GM18907 (cell line): ENCODE data around the gene ZNF267.
"Not testable (repeated sequence)": the region's sequence is repeated elsewhere in the genome, so short reads cannot be mapped to it uniquely, and the experiment has no call there.

ENCODE experiments used
- ATAC-seq: cut with Tn5 transposase; IDR thresholded peaks from one replicate; pipeline ENCODE4 v1.9.1; 2021; ENCODE audit warnings: mild to moderate bottlenecking, moderate library complexity; ENCODE audit not compliant: unreplicated experiment

Gene ZNF267

DNA sequence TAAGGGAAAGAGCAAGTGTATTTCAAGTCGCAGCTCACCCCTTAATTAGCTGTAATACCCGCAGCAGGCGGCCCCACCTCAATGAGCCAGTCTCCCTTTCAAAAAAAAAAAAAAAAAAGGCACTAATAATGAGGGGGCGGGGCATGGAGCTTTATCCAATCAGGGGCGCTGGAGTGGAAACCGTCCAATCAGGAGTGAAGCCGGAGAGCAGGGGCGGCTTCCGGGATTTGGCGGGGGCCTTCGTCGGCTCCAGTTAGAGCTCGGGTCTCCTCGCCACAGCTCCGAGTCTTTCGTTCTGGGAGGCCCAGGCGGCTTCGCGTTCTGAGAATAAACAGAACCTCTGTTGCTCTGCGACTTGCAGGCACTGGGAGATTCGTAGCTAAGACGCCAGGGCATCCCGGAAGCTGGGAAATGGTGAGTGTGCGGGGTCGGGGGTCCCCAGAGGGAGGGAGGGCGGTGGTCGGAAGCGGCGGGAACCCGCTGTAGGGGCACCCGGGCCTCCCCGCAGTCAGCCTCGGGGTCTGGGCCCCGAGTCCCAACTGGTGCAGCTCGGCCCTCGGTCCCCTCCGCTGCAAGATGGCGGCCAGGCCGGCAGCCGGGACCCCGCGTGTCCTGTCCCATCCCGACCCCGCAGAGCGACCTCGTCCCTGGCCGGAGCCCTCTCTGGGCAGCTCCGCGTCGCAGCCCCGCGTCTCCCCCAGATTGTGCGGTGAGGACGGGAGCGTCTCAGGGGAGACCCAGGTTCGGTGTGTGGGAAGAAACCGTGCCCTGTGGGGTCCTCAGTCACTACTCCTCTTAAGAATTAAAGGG, at the start of gene ZNF267:
ZNF267 (plus strand) TSS at position 252 of the 810 bp plus-strand sequence; CDS start at position 412, 160 bp downstream.
- peak; percentile 52 for ATAC-seq

GRCh38 chr16:31833047-31833446, 40.6 kb upstream of the ZNF267 start:
- ATAC-seq = no peak

DNA sequence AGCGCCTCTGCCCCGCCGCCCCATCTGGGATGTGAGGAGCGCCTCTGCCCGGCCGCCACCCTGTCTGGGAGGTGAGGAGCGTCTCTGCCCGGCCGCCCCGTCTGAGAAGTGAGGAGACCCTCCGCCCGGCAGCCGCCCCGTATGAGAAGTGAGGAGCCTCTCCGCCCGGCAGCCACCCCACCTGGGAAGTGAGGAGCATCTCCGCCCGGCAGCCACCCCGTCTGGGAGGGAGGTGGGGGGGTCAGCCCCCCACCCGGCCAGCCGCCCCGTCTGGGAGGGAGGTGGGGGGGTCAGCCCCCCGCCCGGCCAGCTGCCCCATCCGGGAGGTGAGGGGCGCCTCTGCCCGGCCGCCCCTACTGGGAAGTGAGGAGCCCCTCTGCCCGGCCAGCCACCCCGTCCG, 37.2 kb upstream of the ZNF267 start:
- not testable (repeated sequence) for ATAC-seq

DNA sequence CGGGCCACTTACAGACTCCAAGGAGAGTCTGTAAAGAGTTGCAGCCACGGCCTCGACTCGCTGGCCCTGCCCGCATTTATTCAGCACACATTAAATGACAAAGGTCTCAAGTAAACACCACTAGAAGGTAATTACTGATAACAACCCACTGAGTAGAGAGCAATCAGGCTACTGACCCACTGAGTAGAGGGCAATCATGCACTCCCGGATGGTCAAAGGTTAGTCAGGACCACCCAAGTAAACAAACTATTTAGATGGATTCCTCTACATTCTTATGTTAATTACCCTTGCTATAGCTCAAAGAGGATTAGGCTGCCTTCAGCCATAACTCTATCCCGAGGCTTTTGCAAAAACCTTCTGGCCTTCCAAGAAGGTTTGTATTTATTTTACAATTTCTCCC, 30.7 kb upstream of the ZNF267 start:
- ATAC-seq = no peak

DNA sequence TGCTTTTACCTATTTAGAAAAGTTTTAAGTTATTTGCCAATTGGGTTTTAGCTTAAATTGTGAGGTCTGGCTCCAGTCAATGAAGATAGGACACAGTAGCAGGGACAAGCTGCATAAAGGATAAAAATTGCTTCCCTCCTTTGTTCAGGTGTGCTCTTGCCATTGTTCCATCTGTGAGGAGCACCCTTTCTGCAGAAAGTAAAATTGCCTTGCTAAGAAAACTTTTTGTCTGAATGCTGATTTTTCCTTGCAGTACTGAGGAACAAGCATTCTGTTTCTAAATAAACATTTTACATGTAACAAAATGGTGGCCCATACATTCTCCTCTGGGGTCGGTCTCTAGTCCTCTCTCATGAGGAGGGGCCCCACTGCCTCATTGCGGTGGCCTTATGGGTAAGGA, 25.0 kb upstream of the ZNF267 start:
- not testable (repeated sequence) for ATAC-seq

DNA sequence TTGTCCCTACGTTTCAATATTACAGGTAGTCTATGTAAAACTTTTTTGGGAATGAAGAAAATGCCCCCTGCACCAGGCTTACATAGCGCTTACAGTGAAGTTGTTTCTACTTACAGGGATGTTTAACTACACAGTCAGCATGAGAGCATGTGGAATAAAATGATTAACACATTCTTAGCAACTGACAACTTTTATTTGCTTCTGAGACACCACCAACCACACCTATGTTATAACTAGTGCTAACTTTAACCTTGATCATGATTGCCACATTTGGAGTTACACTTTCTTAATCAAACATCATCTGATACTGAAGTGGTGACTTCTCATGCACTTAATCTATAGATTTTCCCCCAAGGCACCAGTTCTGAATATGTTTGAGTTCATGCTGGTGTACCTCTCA, 20.3 kb upstream of the ZNF267 start:
- no peak for ATAC-seq

- no peak for ATAC-seq
Measured at GRCh38 chr16:31860508-31860907, 13.1 kb upstream of the ZNF267 start.

GRCh38 chr16:31861455-31861854, 12.2 kb upstream of the ZNF267 start:
- no peak for ATAC-seq

DNA sequence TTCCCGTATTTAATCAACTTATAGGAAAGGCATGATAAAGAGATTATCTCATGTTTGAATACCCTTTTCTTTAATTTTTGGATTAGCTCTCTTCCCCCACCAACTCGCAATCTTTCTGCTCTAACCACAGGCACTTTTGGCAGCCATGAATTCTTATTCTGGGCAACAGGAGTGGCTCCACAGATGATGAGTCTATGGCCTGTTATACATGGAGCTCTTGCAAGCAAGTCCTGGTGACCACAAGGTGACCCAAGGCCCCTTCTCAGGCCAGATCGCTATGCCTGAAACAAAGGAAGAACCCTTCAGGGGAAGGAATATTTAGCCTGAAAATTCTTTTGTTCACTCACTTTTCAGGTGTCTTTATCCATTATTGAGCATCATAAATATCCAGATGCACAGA, 10.8 kb upstream of the ZNF267 start:
- no peak for ATAC-seq

DNA sequence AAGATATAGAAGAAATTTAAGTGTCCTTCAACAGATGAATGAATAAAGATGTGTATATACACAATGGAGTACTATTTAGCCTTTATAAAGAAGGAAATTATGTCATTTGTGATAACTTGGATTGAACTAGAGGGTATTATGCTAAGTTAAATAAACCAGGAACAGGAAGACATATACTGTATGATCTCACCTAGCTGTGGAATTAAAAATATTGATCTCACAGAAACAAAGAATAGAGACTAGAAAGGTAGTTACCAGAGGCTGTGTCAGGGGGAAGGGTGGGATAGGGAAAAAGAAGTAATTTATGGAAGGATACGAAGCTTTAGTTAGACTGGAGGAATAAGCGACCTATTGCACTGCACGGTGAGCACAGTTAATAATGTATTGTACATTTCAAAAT, 5.4 kb upstream of the ZNF267 start:
- ATAC-seq = no peak

DNA sequence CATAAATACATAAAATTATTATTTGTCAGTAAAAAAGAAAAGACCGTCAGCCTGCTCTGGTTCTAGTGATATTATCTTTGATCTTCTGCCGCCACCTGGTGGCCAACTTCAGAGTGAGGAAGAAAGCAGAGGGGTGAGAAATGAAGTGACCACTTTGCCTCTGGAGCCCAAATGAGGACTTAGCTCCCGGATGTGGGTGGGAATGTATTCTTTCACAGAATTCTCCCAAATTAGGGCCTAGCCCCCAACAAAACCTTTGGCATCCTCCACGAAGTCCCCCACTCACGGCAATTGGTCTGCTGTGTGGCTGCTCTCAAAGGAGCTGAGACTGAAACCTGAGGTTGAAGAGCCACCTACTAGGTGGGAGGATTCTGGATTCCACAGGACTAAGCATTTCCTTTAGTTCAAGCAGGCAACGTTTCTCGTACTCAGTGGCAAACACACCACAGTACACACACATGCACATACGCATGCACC, 4.9 kb upstream of the ZNF267 start:
- ATAC-seq = peak; percentile 55

GRCh38 chr16:31869511-31870201, 4.0 kb upstream of the ZNF267 start:
- ATAC-seq = peak; percentile 40

DNA sequence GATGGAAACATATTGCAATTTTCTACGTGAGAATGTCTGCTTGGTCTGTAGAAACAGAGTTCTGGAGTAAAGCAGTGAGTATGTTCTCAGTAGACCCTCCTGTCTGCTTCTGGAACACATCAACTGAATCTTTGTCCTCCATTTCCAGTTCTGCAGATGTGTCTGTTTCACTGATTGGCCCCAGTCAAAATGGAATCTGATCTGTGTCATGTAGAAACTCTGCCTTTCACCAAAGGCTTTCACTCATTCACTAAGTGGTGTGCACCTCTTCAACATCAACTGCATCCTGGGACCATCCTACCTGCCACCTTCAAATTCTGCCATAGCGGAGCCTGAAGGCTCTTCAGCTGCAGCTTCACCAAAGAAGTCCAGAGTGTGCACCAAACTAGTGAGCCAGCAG, 2.8 kb upstream of the ZNF267 start:
- ATAC-seq = no peak

DNA sequence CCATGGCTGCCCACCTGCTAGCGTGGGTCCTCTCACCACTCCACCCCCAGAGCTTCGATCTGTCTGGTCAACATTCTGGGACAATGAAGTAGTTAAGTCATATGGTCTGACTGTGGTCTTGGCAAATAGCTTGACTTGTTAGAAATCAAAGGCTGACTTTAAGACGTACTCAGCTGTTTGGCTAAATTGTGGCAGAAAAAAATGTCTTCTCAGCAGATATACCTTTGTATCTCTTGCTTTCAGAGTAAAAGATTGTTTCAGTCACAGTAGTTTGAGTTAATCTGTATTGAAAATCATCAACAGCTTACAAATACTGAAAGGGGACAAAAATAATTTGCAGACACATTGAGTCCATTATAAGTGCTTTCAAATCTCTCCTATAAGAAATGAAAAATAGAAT, 2.1 kb upstream of the ZNF267 start:
- no peak for ATAC-seq

GRCh38 chr16:31872201-31872600, 1.4 kb upstream of the ZNF267 start:
- ATAC-seq = no peak

- ATAC-seq = peak; percentile 46
Measured at GRCh38 chr16:31874366-31875111, 932 bp downstream of the ZNF267 start.

DNA sequence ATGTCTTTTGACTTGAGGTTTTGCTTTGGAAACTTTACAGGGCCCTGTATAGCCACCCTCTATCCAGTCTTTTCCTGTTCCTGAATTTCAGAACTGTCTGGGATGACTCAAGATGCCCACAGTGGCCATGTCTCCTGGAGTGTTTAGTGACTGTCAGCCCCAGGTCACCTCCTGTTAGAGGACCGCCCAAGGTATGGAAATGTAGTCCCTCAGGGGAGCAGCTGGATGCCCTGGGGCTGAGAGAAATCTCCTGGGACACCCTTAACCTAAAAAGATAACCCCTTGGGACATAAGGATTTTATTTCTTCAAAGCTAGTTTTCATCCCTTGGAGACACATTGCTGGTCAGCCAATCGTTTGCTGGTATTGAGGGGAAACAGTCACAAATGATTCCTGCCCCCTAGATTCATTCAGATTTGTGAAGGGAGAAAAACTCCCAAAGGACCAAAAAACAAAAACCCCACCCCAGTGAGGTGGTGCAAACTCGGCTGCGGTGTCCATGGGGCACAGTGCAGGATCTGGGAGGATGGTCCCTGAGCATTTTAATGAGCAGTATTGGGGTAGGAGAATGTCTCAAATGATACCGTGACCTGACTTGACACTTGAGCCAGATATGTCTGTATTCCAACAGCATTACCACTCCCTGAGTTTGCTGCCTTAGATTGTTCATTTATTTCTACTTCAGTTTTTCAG, 1.7 kb downstream of the ZNF267 start:
- ATAC-seq = no peak

- no peak for ATAC-seq
Measured at GRCh38 chr16:31875928-31876547, 2.4 kb downstream of the ZNF267 start.

DNA sequence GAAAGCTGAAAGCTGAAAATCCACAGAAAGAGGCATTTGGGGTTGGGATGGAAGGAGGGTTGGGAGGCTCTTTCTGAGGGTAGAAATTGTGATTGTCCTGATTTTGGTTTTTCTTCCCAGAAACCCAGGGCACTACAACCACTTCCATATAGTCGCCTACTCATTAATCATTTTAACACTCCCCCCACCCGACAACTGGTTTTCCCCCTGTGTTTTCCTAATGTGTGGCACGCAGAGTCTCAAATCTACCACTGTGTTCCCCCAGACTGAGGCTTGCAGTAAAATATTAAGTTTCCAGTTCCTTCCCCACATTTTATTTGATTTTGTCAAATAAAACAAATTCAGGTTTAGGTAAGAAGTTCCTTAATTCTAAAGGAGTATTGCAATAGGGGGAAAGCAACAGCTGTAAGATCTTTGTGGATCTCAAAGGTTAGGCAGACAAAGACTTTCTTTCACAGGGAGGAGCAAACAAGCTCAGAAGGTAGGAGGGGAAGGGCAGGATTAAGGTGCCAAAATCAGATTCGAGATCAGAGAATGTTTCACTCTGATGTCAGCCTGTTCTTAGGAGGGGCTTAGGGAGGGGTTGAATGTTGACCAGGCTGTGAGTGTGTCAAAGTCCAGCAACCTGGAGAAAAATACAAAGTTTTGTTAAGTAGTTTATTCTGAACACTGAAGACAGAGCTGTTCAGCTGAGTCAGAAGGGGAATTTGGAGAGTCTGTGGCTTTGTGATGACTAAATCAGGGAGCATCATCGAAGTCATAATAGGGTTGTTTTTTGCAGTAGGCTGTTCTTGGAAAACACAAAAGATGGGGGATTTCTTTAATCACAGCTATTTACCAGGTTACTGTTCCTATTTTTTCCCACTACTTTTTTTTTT, 3.6 kb downstream of the ZNF267 start:
- ATAC-seq = peak; percentile 67
